Neutrophil (primary cell): ENCODE measurements around the gene OR56A1.
A peak's percentile ranks its signal among the peaks of the same experiment; 100 is the strongest.

Source experiments
- H3K27ac ChIP-seq: fragments of 200-600 bp; sonication (generic); 2 replicates; pipeline ENCODE4 v1.5.1; 2016; ENCODE audit warnings: mild to moderate bottlenecking, moderate library complexity
- H3K27me3 ChIP-seq: fragments of 200-600 bp; sonication (generic); 2 replicates; pipeline ENCODE4 v1.6.0; 2016; ENCODE audit warnings: mild to moderate bottlenecking
- H3K36me3 ChIP-seq: fragments of 200-600 bp; sonication (generic); 2 replicates; pipeline ENCODE4 v1.5.1; 2017
- H3K4me1 ChIP-seq, 2 experiments: fragments of 200-600 bp in 1 of 2; sonication (generic) in 1 of 2; 1 replicate in 1 of 2; 2 replicates in 1 of 2; pipeline versions ENCODE4 v1.5.1 to v1.6.1; 2013 to 2016; ENCODE audit warnings: low read depth in 1 of 2, low read length in 1 of 2, mild to moderate bottlenecking in 1 of 2, moderate library complexity in 1 of 2; ENCODE audit not compliant: control insufficient read depth in 1 of 2, insufficient read depth in 1 of 2
- H3K4me3 ChIP-seq, 2 experiments: fragments of 200-600 bp in 1 of 2; sonication (generic) in 1 of 2; 1 replicate in 1 of 2; 2 replicates in 1 of 2; pipeline ENCODE4 v1.5.1; 2013 to 2016; ENCODE audit warnings: low read depth in 1 of 2, low read length in 1 of 2, mild to moderate bottlenecking in 1 of 2, moderate library complexity in 1 of 2
- H3K9me3 ChIP-seq: fragments of 200-600 bp; sonication (generic); 2 replicates; pipeline ENCODE4 v1.5.1; 2016
- TF ChIP-seq, protein P1 (sequence below): fragments of 200-600 bp; sonication (generic); IDR thresholded peaks from 2 replicates; pipeline ENCODE4 v1.5.1; 2016; ENCODE audit warnings: antibody characterized with exemption

Gene OR56A1

GRCh38 chr11:6025056-6025455, 5.5 kb downstream of the OR56A1 start:
- H3K4me1 ChIP-seq: peaks cover 6 to 12% of the 10 kb centered on the region in 2 experiments
- TF ChIP-seq, protein P1, sequence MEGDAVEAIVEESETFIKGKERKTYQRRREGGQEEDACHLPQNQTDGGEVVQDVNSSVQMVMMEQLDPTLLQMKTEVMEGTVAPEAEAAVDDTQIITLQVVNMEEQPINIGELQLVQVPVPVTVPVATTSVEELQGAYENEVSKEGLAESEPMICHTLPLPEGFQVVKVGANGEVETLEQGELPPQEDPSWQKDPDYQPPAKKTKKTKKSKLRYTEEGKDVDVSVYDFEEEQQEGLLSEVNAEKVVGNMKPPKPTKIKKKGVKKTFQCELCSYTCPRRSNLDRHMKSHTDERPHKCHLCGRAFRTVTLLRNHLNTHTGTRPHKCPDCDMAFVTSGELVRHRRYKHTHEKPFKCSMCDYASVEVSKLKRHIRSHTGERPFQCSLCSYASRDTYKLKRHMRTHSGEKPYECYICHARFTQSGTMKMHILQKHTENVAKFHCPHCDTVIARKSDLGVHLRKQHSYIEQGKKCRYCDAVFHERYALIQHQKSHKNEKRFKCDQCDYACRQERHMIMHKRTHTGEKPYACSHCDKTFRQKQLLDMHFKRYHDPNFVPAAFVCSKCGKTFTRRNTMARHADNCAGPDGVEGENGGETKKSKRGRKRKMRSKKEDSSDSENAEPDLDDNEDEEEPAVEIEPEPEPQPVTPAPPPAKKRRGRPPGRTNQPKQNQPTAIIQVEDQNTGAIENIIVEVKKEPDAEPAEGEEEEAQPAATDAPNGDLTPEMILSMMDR: no peak
- no peak overlapping the region for H3K4me3 ChIP-seq

DNA sequence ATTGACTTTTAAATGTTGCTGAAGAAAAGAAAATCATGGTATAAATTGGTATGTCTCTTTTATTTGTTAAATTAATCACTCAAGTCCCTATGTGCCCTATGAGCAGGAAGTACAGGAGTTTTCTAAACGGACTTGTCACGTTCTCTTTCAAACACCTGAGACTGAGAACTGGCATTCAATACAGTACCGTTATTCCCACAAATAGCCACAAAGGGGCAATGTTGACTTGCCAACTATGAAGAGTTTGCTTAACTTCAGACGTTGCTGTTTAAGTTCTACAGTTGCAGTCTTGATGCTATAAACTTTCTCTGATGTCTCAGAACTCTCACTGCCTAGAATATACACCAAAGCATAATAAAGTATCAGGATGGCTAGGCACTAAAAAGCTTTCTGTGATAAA, 7.6 kb downstream of the OR56A1 start:
- Histone ChIP-seq H3K27ac (no peak overlapping the region), H3K27me3 (no peaks in the 10 kb centered on the region), H3K4me1 (peaks cover 6 to 10% of the 10 kb centered on the region in 2 experiments), H3K4me3 (no peak overlapping the region), H3K9me3 (no peaks in the 10 kb centered on the region), H3K36me3 (no peaks in the 10 kb centered on the region)
- TF ChIP-seq, protein P1: peak; percentile 73

More at GRCh38 chr11:6025056-6025455, 5.5 kb downstream of the OR56A1 start:
- H3K36me3 ChIP-seq: no peaks in the 10 kb centered on the region
- no peak overlapping the region for H3K27ac ChIP-seq
- no peaks in the 10 kb centered on the region for H3K9me3 ChIP-seq
- H3K27me3 ChIP-seq: no peaks in the 10 kb centered on the region

DNA sequence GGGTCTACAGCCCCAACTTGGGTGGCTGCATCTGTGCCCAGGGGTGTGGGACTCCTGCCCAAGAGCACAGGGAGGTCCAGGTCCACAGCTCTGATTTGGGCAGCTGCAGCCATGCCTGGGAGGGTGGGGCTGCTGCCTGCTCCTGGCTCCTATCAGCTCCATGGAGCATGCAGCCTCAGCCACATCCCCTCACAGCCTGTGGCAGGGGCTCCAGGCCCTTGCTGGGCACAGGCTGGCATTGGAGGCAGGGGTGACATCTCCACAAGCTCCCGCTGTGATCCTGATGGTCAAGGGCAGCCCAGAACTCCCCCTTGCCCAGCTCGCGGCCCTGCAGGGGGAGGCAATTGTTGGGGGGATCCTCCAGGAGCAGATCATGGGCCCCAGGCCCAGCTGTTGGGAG, 17.5 kb downstream of the OR56A1 start:
- Histone ChIP-seq H3K27me3 (no peaks in the 10 kb centered on the region), H3K36me3 (no peaks in the 10 kb centered on the region), H3K4me3 (no peak overlapping the region), H3K9me3 (no peaks in the 10 kb centered on the region), H3K4me1 (peaks cover 30 to 51% of the 10 kb centered on the region in 2 experiments), H3K27ac (no peak overlapping the region)
- TF ChIP-seq, protein P1: no peak

DNA sequence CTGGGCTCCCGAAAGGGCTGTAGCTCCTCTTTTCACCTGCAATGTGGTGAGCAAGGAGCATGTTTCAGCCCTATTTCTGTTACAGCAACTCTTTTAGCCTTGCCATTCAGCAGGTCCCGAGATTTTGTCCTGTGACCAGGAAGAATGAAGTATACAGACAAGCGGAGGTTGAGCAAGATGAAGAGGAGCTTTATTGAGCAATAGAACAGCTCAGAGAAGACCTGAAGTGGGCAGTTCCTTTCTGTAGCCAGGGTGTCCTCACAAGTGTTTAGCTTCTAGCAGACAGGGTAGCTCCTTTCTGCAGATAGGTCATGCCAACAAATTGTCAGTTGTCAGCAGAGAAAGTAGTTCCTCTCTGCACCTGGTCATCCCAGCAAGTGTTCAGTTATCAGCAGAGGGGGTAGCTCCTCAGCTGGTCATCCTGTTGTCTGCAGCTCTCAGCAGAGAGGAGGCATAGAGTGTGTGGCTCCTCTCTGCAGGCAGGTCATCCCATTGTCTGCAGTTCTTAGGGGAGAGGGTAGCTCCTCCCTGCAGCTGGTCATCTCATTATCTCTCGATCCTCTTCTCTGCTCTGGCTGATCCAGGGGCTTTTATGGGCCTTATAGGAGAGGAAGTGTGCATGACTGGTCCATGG, 18.4 kb downstream of the OR56A1 start:
- H3K9me3 ChIP-seq: no peaks in the 10 kb centered on the region
- H3K36me3 ChIP-seq: no peaks in the 10 kb centered on the region
- TF ChIP-seq, protein P1: no peak
- H3K27ac ChIP-seq: peak overlapping the region; percentile 71
- H3K4me3 ChIP-seq: no peak overlapping the region
- peaks cover 30 to 56% of the 10 kb centered on the region in 2 experiments for H3K4me1 ChIP-seq
- no peaks in the 10 kb centered on the region for H3K27me3 ChIP-seq

DNA sequence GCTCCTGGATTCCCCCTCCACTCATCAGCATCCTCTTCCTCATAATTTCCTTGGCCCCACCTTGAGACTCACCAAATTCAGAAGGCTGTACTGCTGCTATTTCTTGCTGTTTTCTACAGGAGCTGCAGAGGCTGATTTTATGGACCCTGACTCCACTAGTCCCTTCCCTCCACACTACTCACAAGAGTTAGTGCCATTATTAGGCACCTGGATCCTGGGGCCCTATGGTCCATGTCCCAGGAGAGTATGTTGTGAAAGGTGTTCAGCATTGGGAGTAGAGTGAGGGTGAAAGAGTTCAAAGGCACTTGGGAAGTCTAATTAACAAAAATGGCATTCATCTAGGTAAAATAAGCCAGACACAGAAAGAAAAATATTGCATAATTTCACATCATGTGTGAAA, 23.7 kb downstream of the OR56A1 start, which contains the start of gene OR56A4:
Gene OR56A4, minus strand, starts transcription at position 101 of the 400 bp plus-strand sequence. CDS start 3,954 bp downstream, outside the sequence.
- peaks cover 19 to 41% of the 10 kb centered on the region in 2 experiments for H3K4me1 ChIP-seq
- no peaks in the 10 kb centered on the region for H3K27me3 ChIP-seq
- TF ChIP-seq, protein P1: no peak
- H3K36me3 ChIP-seq: no peaks in the 10 kb centered on the region
- no peak within 1 kb of the TSS for H3K27ac ChIP-seq
- H3K4me3 ChIP-seq: no peak within 1 kb of the TSS
- H3K9me3 ChIP-seq: no peaks in the 10 kb centered on the region
